Measurements from ENCODE around the gene GEMIN4.
"Not testable (repeated sequence)": the region's sequence is repeated elsewhere in the genome, so short reads cannot be mapped to it uniquely, and the experiment has no call there.

Gene GEMIN4

DNA sequence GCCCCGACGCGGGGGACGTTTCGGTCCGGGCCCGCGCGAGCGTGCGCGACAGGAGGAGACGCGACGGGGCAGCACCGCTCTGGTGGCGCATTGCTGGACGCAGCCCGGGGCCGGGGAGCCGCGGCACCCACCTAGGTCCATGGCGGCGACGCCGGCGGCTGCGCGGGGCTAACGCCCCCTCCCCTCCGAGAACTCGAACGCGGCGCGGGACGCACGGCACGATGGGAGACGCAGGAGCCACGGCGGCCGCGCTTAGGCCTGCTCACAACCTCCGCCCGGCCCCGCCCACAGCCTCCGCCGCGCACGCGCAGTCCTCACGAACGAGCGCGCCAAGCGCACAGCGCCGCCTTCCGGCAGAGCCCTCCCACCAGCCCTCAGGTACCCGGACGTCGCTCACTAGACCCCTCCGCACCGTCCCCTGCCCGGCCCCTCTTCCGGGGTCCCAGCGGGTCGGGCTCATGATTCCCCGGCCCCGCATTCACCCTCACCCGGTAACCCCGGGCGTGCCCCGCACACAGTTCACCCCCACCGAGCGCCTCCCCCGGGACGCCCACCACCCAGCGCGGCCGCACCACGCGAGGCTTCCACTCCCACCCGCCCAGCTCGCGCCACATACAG, at the start of gene GEMIN4:
Gene GEMIN4 (minus strand): TSS at position 263 of the 618 bp plus-strand sequence. CDS start 122 bp downstream, at position 141.
- DNase-seq = peak; percentile 98

GRCh38 chr17:801660-802059, 49.6 kb upstream of the GEMIN4 start:
- no peak for DNase-seq

- no peak for DNase-seq
Observed at GRCh38 chr17:800446-801242, 48.6 kb upstream of the GEMIN4 start.

DNA sequence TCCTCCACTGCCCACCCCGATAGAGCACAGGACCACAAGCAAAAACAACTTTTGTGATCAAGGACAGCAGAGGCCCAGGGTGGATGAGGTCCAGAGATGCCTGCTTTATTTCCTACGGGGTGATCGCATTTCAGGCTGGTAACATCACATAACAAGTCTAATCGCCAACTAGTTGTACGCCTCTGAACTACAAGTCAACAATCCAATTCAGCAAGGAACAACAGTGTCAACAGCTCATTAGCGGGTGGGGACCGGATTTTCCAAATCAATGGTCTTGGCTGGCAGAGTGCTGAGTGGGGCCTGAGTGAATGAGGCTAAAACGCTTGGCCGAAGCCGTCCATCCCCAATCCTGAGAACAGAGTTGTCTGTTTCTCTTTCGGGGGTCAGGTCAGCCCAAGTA, 47.2 kb upstream of the GEMIN4 start:
- DNase-seq = no peak

GRCh38 chr17:798246-798645, 46.2 kb upstream of the GEMIN4 start:
- DNase-seq = no peak

DNA sequence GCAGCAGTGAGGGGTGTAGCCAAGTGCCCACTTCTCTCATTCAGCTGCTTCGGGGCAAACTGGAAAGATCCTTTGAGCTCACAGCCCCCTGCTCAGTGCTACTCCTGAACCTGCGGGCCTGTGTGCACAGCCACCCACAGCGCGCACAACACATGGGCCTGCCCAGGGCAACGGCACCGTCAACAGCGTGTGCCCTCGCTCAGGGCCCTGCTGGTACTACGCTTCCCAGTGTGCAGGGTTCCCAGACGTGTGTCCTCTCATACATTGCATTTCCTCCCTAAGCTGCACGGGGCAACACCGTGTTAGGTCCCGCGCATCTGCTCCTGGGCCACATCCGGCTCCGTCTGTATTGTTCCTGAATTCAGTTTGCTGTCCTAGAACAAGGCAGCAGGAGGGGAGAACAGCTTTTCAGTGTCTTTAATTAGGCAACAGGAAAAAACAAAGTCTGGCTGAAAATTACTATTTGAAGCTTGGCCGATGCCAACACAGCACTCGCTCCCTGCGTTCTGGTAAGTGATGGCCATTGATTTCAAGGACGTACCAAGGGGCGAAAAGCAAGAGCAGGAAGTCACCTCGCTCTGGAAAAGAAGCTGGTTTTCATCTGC, 45.3 kb upstream of the GEMIN4 start:
- DNase-seq = no peak

- no peak for DNase-seq
Observed at GRCh38 chr17:796609-797008, 44.5 kb upstream of the GEMIN4 start.

DNA sequence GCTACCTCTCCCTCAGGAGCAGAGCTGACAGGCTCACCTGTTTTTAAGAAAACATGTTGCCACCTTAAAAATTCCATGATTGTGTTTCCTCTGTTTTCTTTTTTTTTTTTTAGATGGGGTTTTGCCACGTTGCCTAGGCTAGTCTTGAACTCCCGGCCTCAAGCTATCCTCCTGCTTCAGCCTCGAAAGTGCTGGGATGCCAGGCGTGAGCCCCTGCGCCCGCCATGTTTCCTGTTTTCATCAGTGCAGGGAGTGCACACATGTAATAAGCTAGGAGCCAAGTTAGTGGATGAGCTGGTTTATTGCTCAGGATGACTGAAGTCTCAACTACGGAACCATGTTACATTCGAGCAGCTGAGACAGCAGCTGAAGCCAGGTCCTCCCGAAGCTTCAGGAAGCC, 43.7 kb upstream of the GEMIN4 start:
- no peak for DNase-seq

GRCh38 chr17:795276-795675, 43.2 kb upstream of the GEMIN4 start:
- DNase-seq = no peak

DNA sequence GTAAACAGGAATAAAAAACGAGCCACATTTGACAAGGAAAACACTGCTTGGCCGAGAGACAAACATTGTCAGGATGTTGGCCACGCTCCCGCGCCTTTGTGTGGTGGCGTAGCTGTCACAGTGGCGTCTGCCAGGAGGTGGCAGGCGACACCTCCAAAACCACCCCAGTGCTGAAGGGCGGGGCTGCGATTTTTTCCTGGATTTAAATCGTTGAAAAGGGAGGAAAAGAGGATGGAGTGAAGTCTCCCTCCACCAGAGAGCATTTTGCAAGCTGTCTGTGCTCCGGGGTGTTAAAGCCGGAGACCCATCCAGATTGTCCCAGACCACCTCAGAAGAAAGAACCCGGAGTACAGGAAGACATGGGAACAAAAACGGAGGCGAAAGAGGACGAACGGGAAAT, 42.8 kb upstream of the GEMIN4 start:
- peak; percentile 39 for DNase-seq

- no peak for DNase-seq
Observed at GRCh38 chr17:792277-792676, 40.2 kb upstream of the GEMIN4 start.

GRCh38 chr17:791829-792228, 39.8 kb upstream of the GEMIN4 start:
- DNase-seq = no peak

DNA sequence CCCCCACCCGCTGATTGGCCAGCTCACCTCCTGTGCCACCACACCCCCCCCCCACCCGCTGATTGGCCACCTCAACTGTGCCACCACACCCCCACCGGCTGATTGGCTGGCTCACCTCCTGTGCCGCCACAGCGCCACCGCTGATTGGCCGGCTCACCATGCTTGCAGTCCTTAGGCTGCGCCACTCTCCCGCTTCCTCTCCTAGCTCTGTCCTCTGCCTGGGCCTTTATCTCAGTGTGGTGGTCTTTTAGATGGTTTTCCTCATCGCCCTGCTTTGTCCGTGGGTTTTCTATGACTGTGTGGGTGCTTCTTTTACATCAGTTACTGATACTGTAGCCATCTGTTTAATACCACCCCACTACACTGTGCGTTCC, 38.8 kb upstream of the GEMIN4 start:
- not testable (repeated sequence) for DNase-seq

GRCh38 chr17:789931-790873, 38.1 kb upstream of the GEMIN4 start:
- not testable (repeated sequence) for DNase-seq

GRCh38 chr17:789160-789840, 37.2 kb upstream of the GEMIN4 start:
- no peak for DNase-seq

- DNase-seq = no peak
Observed at GRCh38 chr17:788551-788950, 36.5 kb upstream of the GEMIN4 start.

DNA sequence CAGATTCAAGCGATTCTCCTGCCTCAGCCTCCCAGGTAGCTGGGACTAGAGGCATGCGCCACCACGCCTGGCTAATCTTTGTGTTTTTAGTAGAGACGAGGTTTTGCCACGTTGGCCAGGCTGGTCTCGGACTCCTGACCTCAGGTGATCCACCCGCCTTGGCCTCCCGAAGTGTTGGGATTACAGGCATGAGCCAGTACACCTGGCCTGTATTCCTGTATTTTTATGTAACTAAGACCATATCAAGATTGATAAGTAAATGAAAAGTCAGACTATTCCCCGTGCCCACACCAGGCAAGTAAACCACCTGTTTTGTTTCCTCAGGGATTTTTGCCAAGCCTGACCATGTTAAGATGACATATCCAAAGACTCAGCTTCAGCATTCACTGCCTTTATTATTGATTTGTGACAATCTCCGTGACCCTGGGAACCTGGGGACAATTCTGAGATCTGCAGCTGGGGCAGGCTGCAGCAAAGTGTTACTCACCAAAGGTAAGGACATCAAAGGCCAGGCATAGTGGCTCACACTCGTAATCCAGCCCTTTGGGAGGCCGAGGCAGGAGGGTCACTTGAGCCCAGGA, 35.7 kb upstream of the GEMIN4 start:
- no peak for DNase-seq

GRCh38 chr17:785901-786300, 33.8 kb upstream of the GEMIN4 start:
- not testable (repeated sequence) for DNase-seq

GRCh38 chr17:784143-784542, 32.1 kb upstream of the GEMIN4 start:
- DNase-seq = no peak

- DNase-seq = peak; percentile 95
Observed at GRCh38 chr17:781805-782731, 30.0 kb upstream of the GEMIN4 start, which contains the start of the genes GLOD4 and MRM3. GLOD4 (minus strand) TSS chr17:782280; CDS start chr17:782255, 25 bp downstream. MRM3 (plus strand) TSS chr17:782353; CDS start chr17:782379, 26 bp downstream.

DNA sequence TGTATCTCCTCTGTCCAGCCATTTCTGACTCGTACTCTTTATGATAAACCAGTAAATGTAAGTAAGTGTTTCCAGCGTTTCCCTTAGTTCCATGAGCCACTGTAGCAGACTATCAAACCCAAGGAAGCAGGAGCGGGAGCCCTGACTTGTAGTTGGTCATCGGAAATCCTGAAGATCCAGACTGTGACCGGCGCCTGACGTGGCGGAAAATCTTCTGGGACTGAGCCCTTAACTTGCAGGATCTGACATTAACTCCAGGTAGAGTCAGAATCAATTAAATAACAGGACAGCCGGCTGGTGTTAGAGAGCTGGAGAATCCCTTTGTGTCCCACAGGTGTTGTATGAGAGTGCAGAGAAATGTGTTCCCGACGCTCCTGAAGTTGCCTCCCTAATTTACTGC, 26.0 kb upstream of the GEMIN4 start:
- no peak for DNase-seq

Measured in activated naive CD4-positive, alpha-beta T cell treated with anti-CD3 and anti-CD28 coated beads, Interleukin-2, amount 50 U/mL, for 16 hours (primary cell).